B cell (primary cell): ENCODE results near the gene FCRL6. TPM values are rescaled to one million over a fixed set of nuclear protein-coding genes. Genes with fewer than 3 reads are reported as not detected.

Source experiments
- ATAC-seq: fragments of 200-7000 bp; cut with Tn5 transposase; one replicate; pipeline ENCODE4 v1.10.0; 2021; ENCODE audit warnings: low read depth, mild to moderate bottlenecking, moderate number of reproducible peaks, moderate library complexity
- CTCF ChIA-PET: fragments of 350-600 bp; sonication (Branson Sonifier 250); formaldehyde crosslinking; loops from one replicate; lab custom pipeline; 2021; ENCODE audit warnings: antibody characterized with exemption, inconsistent platforms; lab: Charles Lee
- POLR2A ChIA-PET: fragments of 350-600 bp; sonication (Branson Sonifier 250); formaldehyde crosslinking; loops from one replicate; lab custom pipeline; 2021; ENCODE audit warnings: antibody characterized with exemption; lab: Charles Lee
- DNase-seq: peaks from one replicate; pipeline ENCODE4 v3.0.0; 2013
- H2AFZ ChIP-seq: 2 replicates; pipeline ENCODE4 v1.6.1; 2012; ENCODE audit warnings: mild to moderate bottlenecking, low read depth, low read length; ENCODE audit not compliant: insufficient read depth, poor library complexity, severe bottlenecking
- H3K27ac ChIP-seq, 2 donors: 1 replicate in 1 of 2; 2 replicates in 1 of 2; pipeline ENCODE4 v1.5.1; 2012 to 2013; ENCODE audit warnings: low read length in 2 of 2, mild to moderate bottlenecking in 2 of 2, moderate library complexity in 1 of 2
- H3K27me3 ChIP-seq, 4 experiments: fragments of 200-600 bp in 1 of 4; sonication (generic) in 1 of 4; replicated peaks in 1 of 4; 1 replicate in 2 of 4; 2 replicates in 2 of 4; pipeline versions ENCODE4 v1.6.1 to v1.7.0; 2013 to 2016; ENCODE audit warnings: low read length in 3 of 4, mild to moderate bottlenecking in 2 of 4, mixed read lengths in 1 of 4, moderate library complexity in 1 of 4; ENCODE audit not compliant: insufficient read depth in 4 of 4, control insufficient read depth in 3 of 4; ENCODE audit errors: control extremely low read depth in 1 of 4
- H3K36me3 ChIP-seq, 2 experiments: replicated peaks in 1 of 2; 1 replicate in 1 of 2; 2 replicates in 1 of 2; pipeline versions ENCODE4 v1.6.1 to v1.7.1; 2013; ENCODE audit warnings: low read length in 1 of 2; ENCODE audit not compliant: insufficient read depth in 2 of 2, control insufficient read depth in 1 of 2; ENCODE audit errors: control extremely low read depth in 1 of 2, extremely low read depth in 1 of 2
- H3K4me1 ChIP-seq, 2 donors: fragments of 200-600 bp in 1 of 2; sonication (generic) in 1 of 2; 1 replicate in 1 of 2; 2 replicates in 1 of 2; pipeline versions ENCODE4 v1.5.1 to v1.6.1; 2013 to 2017; ENCODE audit warnings: low read length in 2 of 2; ENCODE audit not compliant: control insufficient read depth in 2 of 2, insufficient read depth in 2 of 2
- H3K4me2 ChIP-seq: replicated peaks from 2 replicates; pipeline ENCODE3; 2012; ENCODE audit warnings: mild to moderate bottlenecking, low read depth, low read length; ENCODE audit not compliant: poor library complexity, severe bottlenecking
- H3K4me3 ChIP-seq, 5 experiments: fragments of 200-600 bp in 1 of 5; sonication (generic) in 1 of 5; 1 replicate in 3 of 5; 2 replicates in 2 of 5; pipeline versions ENCODE4 v1.5.1 to v1.7.0; 2011 to 2016; ENCODE audit warnings: low read length in 4 of 5, mild to moderate bottlenecking in 4 of 5, low read depth in 2 of 5, control low read depth in 1 of 5, moderate library complexity in 1 of 5; ENCODE audit not compliant: insufficient read depth in 1 of 5; ENCODE audit errors: control extremely low read depth in 1 of 5, extremely low read depth in 1 of 5
- H3K79me2 ChIP-seq: fragments of 200-600 bp; sonication (generic); one replicate; pipeline ENCODE4 v1.6.0; 2016; ENCODE audit warnings: low read length; ENCODE audit not compliant: control insufficient read depth, insufficient read depth
- H3K9ac ChIP-seq: fragments of 200-600 bp; sonication (generic); 2 replicates; pipeline ENCODE4 v1.6.1; 2017; ENCODE audit warnings: mild to moderate bottlenecking, low read length, moderate library complexity
- H3K9me3 ChIP-seq, 3 donors: one replicate each; pipeline versions ENCODE4 v1.6.1 to v1.7.1; 2013; ENCODE audit warnings: low read length in 2 of 3; ENCODE audit not compliant: control insufficient read depth in 2 of 3, insufficient read depth in 1 of 3; ENCODE audit errors: control extremely low read depth in 1 of 3
- H4K20me1 ChIP-seq: 2 replicates; pipeline ENCODE4 v1.6.0; 2012; ENCODE audit warnings: mild to moderate bottlenecking, low read length; ENCODE audit not compliant: insufficient read depth, control insufficient read depth, poor library complexity, severe bottlenecking
- H3K27ac Mint-ChIP-seq: one replicate; pipeline ENCODE4 v1.8.0; 2021; ENCODE audit warnings: mixed read lengths
- H3K27me3 Mint-ChIP-seq: one replicate; pipeline ENCODE4 v1.8.0; 2021; ENCODE audit warnings: mixed read lengths
- H3K4me1 Mint-ChIP-seq: one replicate; pipeline ENCODE4 v1.8.0; 2021; ENCODE audit warnings: mixed read lengths
- H3K4me3 Mint-ChIP-seq: one replicate; pipeline ENCODE4 v1.8.0; 2021; ENCODE audit warnings: mixed read lengths
- H3K9me3 Mint-ChIP-seq: one replicate; pipeline ENCODE4 v1.8.0; 2022; ENCODE audit warnings: mixed read lengths; ENCODE audit not compliant: insufficient read depth
- CTCF ChIP-seq: fragments of 200-600 bp; IDR thresholded peaks from one replicate; pipeline ENCODE4 v1.8.0; 2022; ENCODE audit warnings: antibody characterized with exemption, mild to moderate bottlenecking
- EZH2 ChIP-seq: IDR thresholded peaks from 2 replicates; pipeline ENCODE4 v1.6.1; 2012; ENCODE audit warnings: borderline replicate concordance, low read depth, mild to moderate bottlenecking, moderate library complexity, low read length; ENCODE audit not compliant: insufficient read depth, poor library complexity, severe bottlenecking
- WGBS: methylation state at CpG from one replicate; pipeline ENCODE4 v1.1.5; 2013; ENCODE audit warnings: missing lambda C conversion rate; ENCODE audit not compliant: insufficient coverage; 5-methylcytosine and 5-hydroxymethylcytosine counted together
- intact Hi-C: fragments of 100-400 bp; cut with micrococcal nuclease; formaldehyde crosslinking; loops from one replicate; pipeline ENCODE4 v1.10.0; 2022
- polyA plus RNA-seq: library from polyadenylated mRNA; depleted of rRNA; stranded (reverse); fragments of >200 nt; gene quantifications from 2 replicates; pipeline ENCODE4 v1.2.3, GENCODE V29; 2012
- total RNA-seq, 2 donors: library from RNA; stranded (reverse); fragments of 120-200 nt in 1 of 2; gene quantifications; 1 replicate in 1 of 2; 2 replicates in 1 of 2; pipeline versions ENCODE4 v1.2.3 to v1.2.4, GENCODE V29; 2013 to 2022

Gene FCRL6
- total and polyA plus RNA-seq, 2 donors (not counting 1 experiment from before 2014, with no cell fraction given): 0.81 TPM; not detected in 1

- no peaks in the 10 kb centered on the region for H3K9me3 ChIP-seq
- no peak overlapping the region for H2AFZ ChIP-seq
- no peak for TF ChIP-seq EZH2
- peak; percentile 71 for TF ChIP-seq CTCF
- no peak overlapping the region for H3K27ac ChIP-seq
- Mint-ChIP-seq H3K9me3 (no peaks in the 10 kb centered on the region), H3K27ac (no peak overlapping the region), H3K4me1 (no peaks in the 10 kb centered on the region), H3K27me3 (peaks cover 25% of the 10 kb centered on the region), H3K4me3 (no peak overlapping the region)
- no peak overlapping the region for H3K4me2 ChIP-seq
- DNase-seq (peak; percentile 50), ATAC-seq (no peak)
- H3K27me3 ChIP-seq: peaks cover 0 to 12% (median 5%) of the 10 kb centered on the region in 4 experiments
- CTCF ChIA-PET: interaction anchor here (0.8 to 2.0 kb wide), 12 partner anchors 9 to 576 kb away, joined by 3 to 11 read pairs (median 4); partner anchors contain the start of genes DUSP23 and FCRL6
- intact Hi-C loops: no loop called here
- H3K4me1 ChIP-seq: no peaks in the 10 kb centered on the region
- no peak overlapping the region for H3K9ac ChIP-seq
- no peaks in the 10 kb centered on the region for H4K20me1 ChIP-seq
- H3K79me2 ChIP-seq: no peaks in the 10 kb centered on the region
- POLR2A ChIA-PET: no interaction called here
- no peak overlapping the region for H3K4me3 ChIP-seq
- H3K36me3 ChIP-seq: no peaks in the 10 kb centered on the region
- WGBS: 11% methylated on average over 2 of the region's 2 CpGs
Measured at GRCh38 chr1:159790237-159790917, 11.8 kb upstream of the FCRL6 start.

- H3K4me3 ChIP-seq: no peak overlapping the region
- H3K27ac Mint-ChIP-seq: no peak overlapping the region
- WGBS: 33% methylated on average over 1 of the region's 3 CpGs
- no peak overlapping the region for H3K27ac ChIP-seq
- no peaks in the 10 kb centered on the region for H3K9me3 Mint-ChIP-seq
- H3K4me1 ChIP-seq: no peaks in the 10 kb centered on the region
- no peaks in the 10 kb centered on the region for H4K20me1 ChIP-seq
- ATAC-seq: no peak
- no peaks in the 10 kb centered on the region for H3K9me3 ChIP-seq
- ChIA-PET POLR2A (no interaction called here), CTCF (no interaction called here)
- H3K9ac ChIP-seq: no peak overlapping the region
- DNase-seq: no peak
- H3K27me3 Mint-ChIP-seq: peaks cover 25% of the 10 kb centered on the region
- TF ChIP-seq EZH2: no peak
- no peak for TF ChIP-seq CTCF
- H3K4me2 ChIP-seq: no peak overlapping the region
- H3K27me3 ChIP-seq: peaks cover 0 to 15% (median 5%) of the 10 kb centered on the region in 4 experiments
- H3K36me3 ChIP-seq: no peaks in the 10 kb centered on the region
- no peaks in the 10 kb centered on the region for H3K79me2 ChIP-seq
- no peak overlapping the region for H2AFZ ChIP-seq
- intact Hi-C loops: no loop called here
- H3K4me1 Mint-ChIP-seq: no peaks in the 10 kb centered on the region
- H3K4me3 Mint-ChIP-seq: no peak overlapping the region
Measured at GRCh38 chr1:159791031-159791430, 11.1 kb upstream of the FCRL6 start.
